ENCODE data around the gene WNT2. TPM values are rescaled to one million over a fixed set of nuclear protein-coding genes. Genes with fewer than 3 reads are reported as not detected.
"Not testable (repeated sequence)": the region's sequence is repeated elsewhere in the genome, so short reads cannot be mapped to it uniquely, and the experiment has no call there.

WNT2 gene
- total RNA-seq, 6 experiments from 2014 or later = 0.46 to 0.93 (median 0.57) TPM

GRCh38 chr7:117250801-117251200 is 72.1 kb downstream of the WNT2 start:
- whole genome bisulfite sequencing (ENCODE audit: insufficient coverage, low coverage, low lambda C conversion rate, missing lambda C conversion rate) = 42% methylated on average over 4 of the region's 4 CpGs
- Histone ChIP-seq H3K27me3 (no peaks in the 10 kb centered on the region), H3K4me3 (no peak overlapping the region), H3K4me1 (no peaks in the 10 kb centered on the region), H3K27ac (no peak overlapping the region), H3K36me3 (no peaks in the 10 kb centered on the region), H3K9me3 (no peaks in the 10 kb centered on the region)
- TF ChIP-seq POLR2A (IDR thresholded peaks at IDR 0.05) (no peak), CTCF (IDR thresholded peaks at IDR 0.05) (no peak)
- intact Hi-C loops (cut with DNase I) = no loop called here
- DNase-seq = no peak
- ATAC-seq = no peak

GRCh38 chr7:117250245-117250644 is 72.6 kb downstream of the WNT2 start:
- Histone ChIP-seq H3K27me3 (no peaks in the 10 kb centered on the region), H3K4me1 (no peaks in the 10 kb centered on the region), H3K36me3 (no peaks in the 10 kb centered on the region), H3K9me3 (no peaks in the 10 kb centered on the region), H3K27ac (no peak overlapping the region), H3K4me3 (no peak overlapping the region)
- ATAC-seq = no peak
- intact Hi-C loops (cut with DNase I) = no loop called here
- TF ChIP-seq POLR2A (IDR thresholded peaks at IDR 0.05) (no peak), CTCF (IDR thresholded peaks at IDR 0.05) (no peak)
- DNase-seq = no peak

- no peak for ATAC-seq
- DNase-seq = no peak
- H3K27me3 ChIP-seq = no peaks in the 10 kb centered on the region
- no peak overlapping the region for H3K27ac ChIP-seq
- no peak overlapping the region for H3K4me3 ChIP-seq
- H3K36me3 ChIP-seq = no peaks in the 10 kb centered on the region
- no peaks in the 10 kb centered on the region for H3K9me3 ChIP-seq
- 49% methylated on average over 5 of the region's 5 CpGs for WGBS (ENCODE audit: insufficient coverage, low coverage, low lambda C conversion rate, missing lambda C conversion rate)
- intact Hi-C loops (cut with DNase I) = no loop called here
- H3K4me1 ChIP-seq = no peaks in the 10 kb centered on the region
- TF ChIP-seq CTCF (IDR thresholded peaks at IDR 0.05) (no peak), POLR2A (IDR thresholded peaks at IDR 0.05) (no peak)
These were observed 73.2 kb downstream of the WNT2 start for GRCh38 chr7:117249696-117250095.

GRCh38 chr7:117248829-117249228 is 74.0 kb downstream of the WNT2 start:
- Histone ChIP-seq H3K4me3 (no peak overlapping the region), H3K4me1 (no peaks in the 10 kb centered on the region), H3K27me3 (no peaks in the 10 kb centered on the region), H3K36me3 (no peaks in the 10 kb centered on the region), H3K27ac (no peak overlapping the region), H3K9me3 (no peaks in the 10 kb centered on the region)
- ATAC-seq (peak in 2 of 4 donors; percentile 18 to 20), DNase-seq (no peak)
- WGBS (ENCODE audit: insufficient coverage, low coverage, low lambda C conversion rate, missing lambda C conversion rate) = 28% methylated on average over 5 of the region's 5 CpGs
- intact Hi-C loops (cut with DNase I) = no loop called here
- TF ChIP-seq POLR2A (IDR thresholded peaks at IDR 0.05) (no peak), CTCF (IDR thresholded peaks at IDR 0.05) (no peak)

- H3K27me3 ChIP-seq = no peaks in the 10 kb centered on the region
- H3K27ac ChIP-seq = no peak overlapping the region
- no peak for TF ChIP-seq CTCF (IDR thresholded peaks at IDR 0.05)
- no peak for TF ChIP-seq POLR2A (IDR thresholded peaks at IDR 0.05)
- H3K4me3 ChIP-seq = no peak overlapping the region
- no peaks in the 10 kb centered on the region for H3K4me1 ChIP-seq
- no peaks in the 10 kb centered on the region for H3K9me3 ChIP-seq
- no peak for DNase-seq
- no peak for ATAC-seq
- 58% methylated on average over 4 of the region's 4 CpGs for WGBS (ENCODE audit: insufficient coverage, low coverage, low lambda C conversion rate, missing lambda C conversion rate)
- no peaks in the 10 kb centered on the region for H3K36me3 ChIP-seq
- intact Hi-C loops (cut with DNase I) = no loop called here
These were observed 75.0 kb downstream of the WNT2 start for GRCh38 chr7:117247809-117248208.

GRCh38 chr7:117245703-117246102 is 77.2 kb downstream of the WNT2 start:
- 73% methylated on average over 2 of the region's 2 CpGs for WGBS (ENCODE audit: insufficient coverage, low coverage, low lambda C conversion rate, missing lambda C conversion rate)
- H3K36me3 ChIP-seq; DNase-seq; ATAC-seq; H3K27ac ChIP-seq; intact Hi-C loops (cut with DNase I); H3K9me3 ChIP-seq; H3K4me3 ChIP-seq; H3K4me1 ChIP-seq; H3K27me3 ChIP-seq: not testable (repeated sequence)
